Mucosa of stomach (tissue), 1 donor: Measurements from ENCODE around the gene IFITM10.

Experiments
- H3K27me3 ChIP-seq: one replicate; pipeline ENCODE4 v1.7.0; 2013; ENCODE audit warnings: mild to moderate bottlenecking, low read length; ENCODE audit not compliant: control insufficient read depth, insufficient read depth
- H3K36me3 ChIP-seq: one replicate; pipeline ENCODE4 v1.7.0; 2013; ENCODE audit warnings: low read length; ENCODE audit not compliant: control insufficient read depth, insufficient read depth
- H3K4me1 ChIP-seq: one replicate; pipeline ENCODE4 v1.7.0; 2013; ENCODE audit warnings: mild to moderate bottlenecking, low read length; ENCODE audit not compliant: control insufficient read depth, insufficient read depth
- H3K4me3 ChIP-seq: one replicate; pipeline ENCODE4 v1.7.0; 2013; ENCODE audit warnings: low read length
- H3K9ac ChIP-seq: one replicate; pipeline ENCODE4 v1.7.0; 2013; ENCODE audit warnings: mild to moderate bottlenecking, low read length, moderate library complexity
- H3K9me3 ChIP-seq: one replicate; pipeline ENCODE4 v1.7.0; 2013; ENCODE audit warnings: mild to moderate bottlenecking, low read length, moderate library complexity; ENCODE audit not compliant: control insufficient read depth
- donor health status: Pancreatic carcinoma.

The IFITM10 gene

DNA sequence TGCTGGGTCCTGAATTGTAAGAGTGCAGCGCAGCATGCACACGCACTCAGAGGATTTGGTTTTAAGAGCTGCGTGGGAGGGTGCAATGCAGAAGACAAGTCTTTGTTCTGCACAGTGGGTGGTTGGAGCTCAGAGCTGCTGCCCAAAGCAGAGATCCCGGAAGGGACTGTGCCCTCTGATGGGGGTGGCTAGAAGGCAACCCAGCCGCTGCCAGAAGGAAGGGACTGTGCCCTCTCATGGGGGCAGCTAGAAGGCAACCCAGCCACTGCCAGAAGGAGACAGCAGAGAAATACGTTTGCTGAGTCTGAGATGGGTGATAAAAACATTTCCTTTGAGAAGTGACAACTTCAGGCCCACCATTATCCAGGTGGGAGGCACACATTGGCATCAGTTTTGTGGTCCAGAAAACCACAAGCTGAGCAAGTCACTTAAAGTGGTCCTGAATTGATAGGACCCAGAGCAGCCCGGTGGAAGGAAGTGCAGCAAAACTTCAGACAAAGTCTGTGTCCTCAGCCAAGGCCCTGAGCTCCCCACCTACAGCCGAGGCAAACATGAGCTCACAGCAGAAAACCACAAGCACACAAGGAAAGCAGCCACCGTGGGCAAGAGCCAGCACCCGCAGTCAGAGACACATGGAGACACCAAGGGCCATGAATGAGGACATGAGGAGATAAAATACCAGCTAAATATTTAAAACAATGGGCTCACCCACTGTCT lies 49.1 kb downstream of the IFITM10 start:
- Histone ChIP-seq H3K36me3 (no peaks in the 10 kb centered on the region), H3K4me3 (no peak overlapping the region), H3K9ac (no peak overlapping the region), H3K9me3 (no peaks in the 10 kb centered on the region), H3K4me1 (no peaks in the 10 kb centered on the region), H3K27me3 (peaks cover 3% of the 10 kb centered on the region)

GRCh38 chr11:1699771-1700170 lies 50.6 kb downstream of the IFITM10 start:
- no peaks in the 10 kb centered on the region for H3K36me3 ChIP-seq
- H3K4me3 ChIP-seq: no peak overlapping the region
- H3K4me1 ChIP-seq: no peaks in the 10 kb centered on the region
- peaks cover 7% of the 10 kb centered on the region for H3K27me3 ChIP-seq
- H3K9me3 ChIP-seq: no peaks in the 10 kb centered on the region
- H3K9ac ChIP-seq: no peak overlapping the region

- no peaks in the 10 kb centered on the region for H3K36me3 ChIP-seq
- H3K27me3 ChIP-seq: peaks cover 13% of the 10 kb centered on the region
- no peak within 1 kb of the TSS for H3K4me3 ChIP-seq
- H3K9me3 ChIP-seq: no peaks in the 10 kb centered on the region
- H3K9ac ChIP-seq: no peak within 1 kb of the TSS
- H3K4me1 ChIP-seq: peaks cover 13% of the 10 kb centered on the region
Observed at GRCh38 chr11:1696608-1697570, 53.5 kb downstream of the IFITM10 start, which contains the start of gene KRTAP5-6. Gene KRTAP5-6, plus strand, starts transcription at chr11:1697195. Its CDS starts 51 bp downstream, at chr11:1697246.

DNA sequence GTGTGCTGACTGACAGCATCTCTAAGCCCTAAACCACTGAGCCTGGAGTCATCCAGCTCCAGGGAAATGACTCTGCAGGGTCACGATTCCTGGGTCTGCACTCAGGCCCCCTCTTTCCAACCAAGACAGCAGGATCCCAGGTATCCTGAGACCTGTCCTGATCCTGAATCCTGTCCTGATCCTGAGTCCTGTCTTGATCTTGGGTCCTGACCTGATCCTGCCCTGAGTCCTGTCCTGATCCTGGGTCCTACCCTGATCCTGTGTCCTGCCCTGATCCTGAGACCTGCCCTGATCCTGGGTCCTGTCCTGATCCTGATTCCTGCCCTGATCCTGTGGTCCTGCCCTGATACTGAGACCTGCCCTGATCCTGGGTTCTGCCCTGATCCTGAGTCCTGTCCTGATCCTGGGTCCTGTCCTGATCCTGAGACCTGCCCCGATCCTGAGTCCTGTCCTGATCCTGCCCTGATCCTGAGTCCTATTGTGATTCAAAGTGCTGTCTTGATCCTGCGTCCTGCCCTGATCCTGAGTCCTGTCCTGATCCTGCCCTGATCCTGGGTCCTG lies 54.8 kb downstream of the IFITM10 start:
- peaks cover 26% of the 10 kb centered on the region for H3K4me1 ChIP-seq
- no peaks in the 10 kb centered on the region for H3K36me3 ChIP-seq
- peaks cover 24% of the 10 kb centered on the region for H3K27me3 ChIP-seq

DNA sequence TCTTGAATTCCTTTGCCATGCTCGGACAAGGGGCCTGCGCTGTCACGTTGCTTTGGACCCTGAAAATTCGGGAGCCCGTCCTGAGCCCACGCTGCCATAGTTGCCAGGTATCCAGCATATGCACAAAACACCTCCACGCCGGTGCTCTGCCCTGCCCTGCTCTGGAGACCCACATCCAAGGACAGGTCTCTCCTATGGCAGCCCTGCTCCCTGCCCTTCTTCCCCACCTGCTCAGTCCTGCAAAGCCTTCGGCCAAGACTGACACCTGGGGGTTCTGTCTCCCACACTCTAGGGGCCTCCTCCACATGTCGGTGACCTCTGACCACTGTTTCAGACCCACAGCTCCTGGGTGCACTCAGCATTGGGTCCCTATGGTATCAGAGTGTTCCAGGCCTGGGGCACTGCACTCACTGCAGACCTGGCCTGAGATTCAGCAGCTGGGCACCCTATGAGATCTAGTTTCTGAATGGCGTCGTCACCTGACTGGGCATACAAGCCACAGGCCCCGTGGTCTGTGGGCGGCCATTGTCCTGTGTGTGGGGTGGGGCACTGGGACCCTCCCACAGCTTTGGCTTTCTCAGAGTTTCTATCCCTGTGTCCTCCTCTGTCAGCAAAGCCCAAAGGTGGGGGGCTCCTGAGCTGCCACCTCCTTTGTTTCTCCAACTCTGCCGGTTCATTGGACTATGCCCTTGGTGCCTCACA lies 55.4 kb downstream of the IFITM10 start:
- Histone ChIP-seq H3K4me3 (no peak overlapping the region), H3K27me3 (peaks cover 29% of the 10 kb centered on the region), H3K9ac (no peak overlapping the region), H3K4me1 (peaks cover 32% of the 10 kb centered on the region), H3K36me3 (no peaks in the 10 kb centered on the region), H3K9me3 (no peaks in the 10 kb centered on the region)

More for the DNA sequence above, 54.8 kb downstream of the IFITM10 start:
- Histone ChIP-seq H3K9me3 (no peaks in the 10 kb centered on the region), H3K4me3 (no peak overlapping the region), H3K9ac (no peak overlapping the region)

- Histone ChIP-seq H3K27me3 (peaks cover 29% of the 10 kb centered on the region), H3K9ac (peak overlapping the region; percentile 70), H3K9me3 (no peaks in the 10 kb centered on the region), H3K36me3 (no peaks in the 10 kb centered on the region), H3K4me3 (no peak overlapping the region), H3K4me1 (peaks cover 34% of the 10 kb centered on the region)
Observed at GRCh38 chr11:1694064-1694845, 56.1 kb downstream of the IFITM10 start.

DNA sequence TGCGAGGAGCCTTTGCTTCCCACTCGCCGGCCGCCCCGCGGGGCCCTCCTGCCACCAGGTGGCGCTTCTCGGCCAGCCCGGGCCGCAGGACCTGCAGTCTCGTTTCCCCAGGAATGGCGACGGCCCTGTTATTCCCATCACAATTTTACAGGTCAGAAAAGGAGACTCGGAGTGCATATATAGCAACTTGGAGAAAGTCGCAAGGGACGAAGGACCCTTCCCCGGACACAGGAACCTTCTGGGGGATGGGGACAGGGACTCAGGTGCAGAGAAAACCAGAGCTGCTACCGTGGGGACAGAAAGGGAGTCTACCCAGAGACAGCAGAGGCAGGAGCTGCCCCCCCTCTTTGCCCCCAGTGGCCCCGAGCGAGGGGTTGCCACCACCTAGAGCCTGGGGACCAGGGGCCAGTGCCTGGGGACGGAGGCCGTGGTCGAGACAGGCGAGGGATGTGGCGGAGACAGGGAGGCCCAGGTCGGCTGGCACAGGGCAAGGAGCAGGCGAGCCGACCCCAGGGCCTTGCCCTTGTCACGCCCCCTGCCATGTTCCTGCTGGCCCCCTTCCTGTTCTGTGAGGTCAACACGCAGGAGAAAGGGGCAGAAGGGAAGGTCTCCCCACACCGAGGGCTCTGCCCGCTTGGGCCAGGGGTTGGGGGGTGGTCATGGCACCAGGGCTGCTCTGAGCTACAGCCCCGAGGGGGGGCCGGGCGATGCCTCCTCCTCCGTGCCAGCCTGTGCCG lies 56.9 kb downstream of the IFITM10 start:
- peak overlapping the region; percentile 33 for H3K4me3 ChIP-seq
- H3K9ac ChIP-seq: peak overlapping the region; percentile 70
- H3K4me1 ChIP-seq: peaks cover 34% of the 10 kb centered on the region
- H3K36me3 ChIP-seq: no peaks in the 10 kb centered on the region
- no peaks in the 10 kb centered on the region for H3K9me3 ChIP-seq
- peaks cover 29% of the 10 kb centered on the region for H3K27me3 ChIP-seq

DNA sequence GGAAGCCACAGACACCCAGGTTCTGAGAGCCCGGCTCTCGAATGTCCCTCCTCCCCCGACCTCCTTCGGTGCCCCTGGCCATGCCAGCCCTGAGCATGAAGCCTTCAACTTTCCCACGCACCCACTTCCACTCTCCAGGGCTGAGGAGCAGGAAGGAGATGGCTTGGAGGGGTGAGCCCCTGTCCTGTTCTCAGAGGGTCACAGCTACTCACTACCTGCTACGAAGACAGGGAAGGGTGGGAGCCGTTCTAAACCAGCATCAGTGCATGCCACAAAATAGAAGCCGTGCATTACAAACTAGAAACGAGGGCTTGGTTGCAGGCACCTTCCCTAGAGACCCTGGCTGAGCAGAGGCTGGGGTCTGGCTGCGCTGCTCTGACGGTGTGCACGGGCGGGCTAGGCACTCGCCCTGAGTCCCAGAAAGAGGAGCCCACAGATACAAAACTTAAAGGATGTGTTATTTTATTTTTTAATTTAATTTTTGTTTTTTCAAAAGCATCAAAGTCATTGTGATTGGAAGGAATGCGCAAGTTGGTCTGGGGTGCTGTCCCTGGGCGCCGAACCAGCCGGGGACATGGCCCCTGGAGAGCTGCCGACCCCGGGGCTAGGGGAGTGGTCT lies 57.6 kb downstream of the IFITM10 start:
- no peak overlapping the region for H3K4me3 ChIP-seq

GRCh38 chr11:1691878-1692707 lies 58.3 kb downstream of the IFITM10 start:
- Histone ChIP-seq H3K9me3 (no peaks in the 10 kb centered on the region), H3K27me3 (peaks cover 29% of the 10 kb centered on the region), H3K4me3 (no peak overlapping the region), H3K4me1 (peaks cover 34% of the 10 kb centered on the region), H3K9ac (no peak overlapping the region), H3K36me3 (no peaks in the 10 kb centered on the region)

More for the DNA sequence above, 57.6 kb downstream of the IFITM10 start:
- Histone ChIP-seq H3K36me3 (no peaks in the 10 kb centered on the region), H3K27me3 (peaks cover 29% of the 10 kb centered on the region), H3K4me1 (peaks cover 34% of the 10 kb centered on the region), H3K9ac (peak overlapping the region; percentile 70), H3K9me3 (no peaks in the 10 kb centered on the region)
